ENCODE data around the gene RBM15. TPM values are rescaled to one million over a fixed set of nuclear protein-coding genes. Genes with fewer than 3 reads are reported as not detected.

Gene RBM15
- total and polyA plus RNA-seq, 5 donors from 2014 or later: 7.5 to 53.3 (median 12.1) TPM

DNA sequence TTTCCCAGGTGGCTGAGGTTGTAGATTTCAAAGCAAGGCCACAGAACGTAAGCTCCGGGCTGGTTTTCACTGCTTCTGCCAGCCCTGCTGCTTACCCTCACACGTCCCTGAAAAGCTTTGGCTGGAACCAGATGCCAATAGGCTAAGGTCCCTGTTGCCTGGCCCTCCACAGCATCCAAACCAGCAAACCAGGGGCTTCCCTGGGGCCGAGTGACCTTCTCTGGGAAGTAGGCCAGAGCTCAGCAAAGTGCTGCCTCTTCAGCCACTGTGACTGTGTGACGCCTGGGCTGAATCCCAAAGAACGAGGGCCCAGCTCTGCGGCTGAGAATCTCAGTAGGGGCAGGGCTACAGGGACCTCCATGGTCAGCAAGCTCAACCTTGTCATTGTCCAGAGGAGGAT lies 28.9 kb upstream of the RBM15 start:
- Mint-ChIP-seq H3K9me3 (no peaks in the 10 kb centered on the region), H3K27me3 (no peaks in the 10 kb centered on the region), H3K4me1 (peaks cover 0 to 2% (median 1%) of the 10 kb centered on the region in 4 donors), H3K4me3 (no peak overlapping the region), H3K27ac (no peak overlapping the region), H3K36me3 (no peaks in the 10 kb centered on the region)
- Histone ChIP-seq H3K36me3 (ENCODE audit: control insufficient read depth, insufficient read depth, low read length) (no peaks in the 10 kb centered on the region), H3K4me3 (ENCODE audit: low read depth, low read length) (no peak overlapping the region), H3K27ac (ENCODE audit: insufficient read depth, low read length, poor library complexity, severe bottlenecking) (no peak overlapping the region), H3K27me3 (ENCODE audit: control insufficient read depth, insufficient read depth, low read length) (no peaks in the 10 kb centered on the region), H3K9me3 (ENCODE audit: control insufficient read depth in 2 of 2, low read length in 2 of 2) (no peaks in the 10 kb centered on the region), H3K4me1 (ENCODE audit: control insufficient read depth, insufficient read depth, low read length, poor library complexity, severe bottlenecking) (no peaks in the 10 kb centered on the region)
- no peak for DNase-seq
- no peak for ATAC-seq (ENCODE audit: low read depth in 2 of 2)

- no peak overlapping the region for H3K4me3 ChIP-seq (ENCODE audit: low read depth, low read length)
- Mint-ChIP-seq H3K36me3 (no peaks in the 10 kb centered on the region), H3K4me3 (no peak overlapping the region), H3K27ac (peak overlapping the region in 1 of 3 donors; percentile 44), H3K4me1 (peaks cover 0 to 2% (median 1%) of the 10 kb centered on the region in 4 donors), H3K9me3 (no peaks in the 10 kb centered on the region), H3K27me3 (no peaks in the 10 kb centered on the region)
- no peaks in the 10 kb centered on the region for H3K9me3 ChIP-seq (ENCODE audit: control insufficient read depth in 2 of 2, low read length in 2 of 2)
- H3K27ac ChIP-seq (ENCODE audit: insufficient read depth, low read length, poor library complexity, severe bottlenecking): no peak overlapping the region
- DNase-seq: peak; percentile 60 to 73 (median 71)
- no peaks in the 10 kb centered on the region for H3K4me1 ChIP-seq (ENCODE audit: control insufficient read depth, insufficient read depth, low read length, poor library complexity, severe bottlenecking)
- peak; percentile 85 to 90 for ATAC-seq (ENCODE audit: low read depth in 2 of 2)
- H3K36me3 ChIP-seq (ENCODE audit: control insufficient read depth, insufficient read depth, low read length): no peaks in the 10 kb centered on the region
- H3K27me3 ChIP-seq (ENCODE audit: control insufficient read depth, insufficient read depth, low read length): no peaks in the 10 kb centered on the region
Measured at GRCh38 chr1:110312188-110313121, 26.7 kb upstream of the RBM15 start.

DNA sequence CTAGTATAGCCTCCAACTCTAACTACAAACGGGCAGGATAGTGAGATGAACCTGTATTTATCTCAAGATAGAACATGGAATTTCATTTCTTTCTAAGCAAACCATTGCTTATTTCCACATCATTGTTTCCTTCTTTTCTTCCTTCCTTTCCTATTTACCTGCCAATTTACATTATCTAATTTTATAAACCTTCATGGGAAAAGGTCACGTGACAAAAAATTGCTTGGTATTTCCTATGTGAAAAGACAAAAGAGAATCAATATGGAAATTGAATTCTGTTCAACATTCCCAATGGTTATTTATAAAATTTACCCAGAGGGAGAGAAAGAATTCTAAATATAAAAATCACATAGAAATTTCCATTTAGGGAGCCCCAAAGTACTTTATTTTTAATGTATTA lies 22.4 kb upstream of the RBM15 start:
- Histone ChIP-seq H3K36me3 (ENCODE audit: control insufficient read depth, insufficient read depth, low read length) (no peaks in the 10 kb centered on the region), H3K4me1 (ENCODE audit: control insufficient read depth, insufficient read depth, low read length, poor library complexity, severe bottlenecking) (no peaks in the 10 kb centered on the region), H3K9me3 (ENCODE audit: control insufficient read depth in 2 of 2, low read length in 2 of 2) (no peaks in the 10 kb centered on the region), H3K27me3 (ENCODE audit: control insufficient read depth, insufficient read depth, low read length) (no peaks in the 10 kb centered on the region), H3K4me3 (ENCODE audit: low read depth, low read length) (no peak overlapping the region), H3K27ac (ENCODE audit: insufficient read depth, low read length, poor library complexity, severe bottlenecking) (no peak overlapping the region)
- Mint-ChIP-seq H3K27me3 (no peaks in the 10 kb centered on the region), H3K27ac (no peak overlapping the region), H3K4me1 (peaks cover 0 to 2% (median 1%) of the 10 kb centered on the region in 4 donors), H3K36me3 (peaks cover 3% of the 10 kb centered on the region), H3K4me3 (no peak overlapping the region), H3K9me3 (peaks cover 0 to 2% (median 0%) of the 10 kb centered on the region in 7 donors)
- no peak for DNase-seq
- ATAC-seq (ENCODE audit: low read depth in 2 of 2): no peak

DNA sequence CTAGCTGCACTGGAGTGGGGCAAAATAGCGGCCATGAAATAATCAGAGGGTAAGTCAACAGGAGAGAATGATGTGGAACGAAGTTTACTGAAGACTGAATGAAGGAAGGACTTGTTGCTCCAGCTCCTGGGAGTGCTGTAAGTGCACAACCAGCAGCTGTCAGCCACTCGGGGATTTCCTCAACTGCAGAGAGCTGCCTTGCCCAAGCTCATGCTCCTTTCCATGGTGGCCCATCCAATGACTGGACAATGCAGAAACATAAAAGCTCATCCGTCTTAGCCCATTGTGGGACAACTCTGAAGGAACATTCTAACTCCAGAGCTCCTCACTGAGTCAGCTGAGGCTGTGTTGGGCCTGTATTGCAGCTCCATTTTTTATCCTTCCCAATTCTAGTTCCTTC lies 21.1 kb upstream of the RBM15 start:
- no peaks in the 10 kb centered on the region for H3K4me1 ChIP-seq (ENCODE audit: control insufficient read depth, insufficient read depth, low read length, poor library complexity, severe bottlenecking)
- no peaks in the 10 kb centered on the region for H3K4me1 Mint-ChIP-seq
- no peak overlapping the region for H3K4me3 Mint-ChIP-seq
- no peaks in the 10 kb centered on the region for H3K27me3 Mint-ChIP-seq
- H3K27ac Mint-ChIP-seq: no peak overlapping the region
- no peak overlapping the region for H3K27ac ChIP-seq (ENCODE audit: insufficient read depth, low read length, poor library complexity, severe bottlenecking)
- no peaks in the 10 kb centered on the region for H3K27me3 ChIP-seq (ENCODE audit: control insufficient read depth, insufficient read depth, low read length)
- peaks cover 0 to 2% (median 0%) of the 10 kb centered on the region in 7 donors for H3K9me3 Mint-ChIP-seq
- H3K4me3 ChIP-seq (ENCODE audit: low read depth, low read length): no peak overlapping the region
- DNase-seq (no peak), ATAC-seq (ENCODE audit: low read depth in 2 of 2) (no peak)
- H3K36me3 Mint-ChIP-seq: peaks cover 3% of the 10 kb centered on the region
- H3K9me3 ChIP-seq (ENCODE audit: control insufficient read depth in 2 of 2, low read length in 2 of 2): no peaks in the 10 kb centered on the region
- no peaks in the 10 kb centered on the region for H3K36me3 ChIP-seq (ENCODE audit: control insufficient read depth, insufficient read depth, low read length)

DNA sequence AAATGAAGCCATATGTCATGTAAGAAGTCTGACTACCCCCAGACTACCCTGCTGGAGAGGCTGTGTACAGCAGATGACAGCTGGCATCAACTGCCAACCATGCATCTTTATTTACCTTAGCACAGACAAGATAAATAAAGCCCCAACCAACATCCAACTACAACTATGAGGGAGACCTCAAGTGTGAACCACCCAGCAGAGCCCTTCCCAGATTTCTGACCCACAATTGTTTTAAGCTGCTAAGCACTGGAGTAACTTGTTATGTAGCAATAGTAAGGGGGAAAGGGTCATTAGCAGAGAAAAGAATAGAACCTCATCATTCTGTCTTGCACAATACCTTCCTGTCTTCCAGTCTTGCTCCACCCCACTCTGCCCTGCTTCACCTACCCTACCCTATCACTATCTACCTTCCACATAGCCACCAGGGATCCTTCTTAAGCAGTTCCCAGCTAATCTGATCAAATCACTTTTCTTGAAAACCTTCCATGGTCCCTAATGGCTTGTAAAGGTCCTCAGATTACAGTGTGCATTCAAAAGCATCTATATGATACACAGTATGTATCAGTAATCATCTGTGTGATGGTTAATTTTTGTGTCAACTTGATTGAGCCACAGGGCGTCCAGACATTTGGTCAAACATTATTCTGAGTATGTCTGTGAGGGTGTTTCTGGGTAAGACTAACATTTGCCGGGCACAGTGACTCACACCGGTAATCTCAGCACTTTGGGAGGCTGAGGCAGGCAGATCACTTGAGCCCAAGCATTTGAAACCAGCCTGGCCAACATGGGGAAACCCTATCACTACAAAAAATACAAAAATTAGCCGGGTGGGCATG lies 19.6 kb upstream of the RBM15 start:
- H3K4me3 Mint-ChIP-seq: no peak overlapping the region
- H3K9me3 Mint-ChIP-seq: peaks cover 0 to 2% (median 0%) of the 10 kb centered on the region in 7 donors
- no peaks in the 10 kb centered on the region for H3K4me1 Mint-ChIP-seq
- no peaks in the 10 kb centered on the region for H3K27me3 ChIP-seq (ENCODE audit: control insufficient read depth, insufficient read depth, low read length)
- no peaks in the 10 kb centered on the region for H3K27me3 Mint-ChIP-seq
- no peak overlapping the region for H3K27ac ChIP-seq (ENCODE audit: insufficient read depth, low read length, poor library complexity, severe bottlenecking)
- H3K9me3 ChIP-seq (ENCODE audit: control insufficient read depth in 2 of 2, low read length in 2 of 2): no peaks in the 10 kb centered on the region
- H3K27ac Mint-ChIP-seq: no peak overlapping the region
- H3K36me3 ChIP-seq (ENCODE audit: control insufficient read depth, insufficient read depth, low read length): no peaks in the 10 kb centered on the region
- no peaks in the 10 kb centered on the region for H3K4me1 ChIP-seq (ENCODE audit: control insufficient read depth, insufficient read depth, low read length, poor library complexity, severe bottlenecking)
- ATAC-seq (ENCODE audit: low read depth in 2 of 2): no peak
- peaks cover 3% of the 10 kb centered on the region for H3K36me3 Mint-ChIP-seq
- DNase-seq: no peak
- no peak overlapping the region for H3K4me3 ChIP-seq (ENCODE audit: low read depth, low read length)

GRCh38 chr1:110320168-110320518 lies 19.0 kb upstream of the RBM15 start:
- no peaks in the 10 kb centered on the region for H3K27me3 Mint-ChIP-seq
- H3K4me3 Mint-ChIP-seq: no peak overlapping the region
- H3K27ac ChIP-seq (ENCODE audit: insufficient read depth, low read length, poor library complexity, severe bottlenecking): no peak overlapping the region
- ATAC-seq (ENCODE audit: low read depth in 2 of 2) (no peak), DNase-seq (no peak)
- H3K27me3 ChIP-seq (ENCODE audit: control insufficient read depth, insufficient read depth, low read length): no peaks in the 10 kb centered on the region
- peaks cover 3% of the 10 kb centered on the region for H3K36me3 Mint-ChIP-seq
- H3K9me3 ChIP-seq (ENCODE audit: control insufficient read depth in 2 of 2, low read length in 2 of 2): no peaks in the 10 kb centered on the region
- no peaks in the 10 kb centered on the region for H3K36me3 ChIP-seq (ENCODE audit: control insufficient read depth, insufficient read depth, low read length)
- H3K9me3 Mint-ChIP-seq: peaks cover 0 to 2% (median 0%) of the 10 kb centered on the region in 7 donors
- H3K4me3 ChIP-seq (ENCODE audit: low read depth, low read length): no peak overlapping the region
- no peaks in the 10 kb centered on the region for H3K4me1 Mint-ChIP-seq
- no peak overlapping the region for H3K27ac Mint-ChIP-seq
- no peaks in the 10 kb centered on the region for H3K4me1 ChIP-seq (ENCODE audit: control insufficient read depth, insufficient read depth, low read length, poor library complexity, severe bottlenecking)

GRCh38 chr1:110321045-110321444 lies 18.1 kb upstream of the RBM15 start:
- no peak overlapping the region for H3K4me3 Mint-ChIP-seq
- H3K4me1 ChIP-seq (ENCODE audit: control insufficient read depth, insufficient read depth, low read length, poor library complexity, severe bottlenecking): no peaks in the 10 kb centered on the region
- no peak overlapping the region for H3K27ac Mint-ChIP-seq
- no peak overlapping the region for H3K4me3 ChIP-seq (ENCODE audit: low read depth, low read length)
- H3K27me3 ChIP-seq (ENCODE audit: control insufficient read depth, insufficient read depth, low read length): no peaks in the 10 kb centered on the region
- H3K36me3 Mint-ChIP-seq: peaks cover 3% of the 10 kb centered on the region
- DNase-seq (no peak), ATAC-seq (ENCODE audit: low read depth in 2 of 2) (no peak)
- H3K9me3 Mint-ChIP-seq: peaks cover 0 to 2% (median 0%) of the 10 kb centered on the region in 7 donors
- H3K9me3 ChIP-seq (ENCODE audit: control insufficient read depth in 2 of 2, low read length in 2 of 2): no peaks in the 10 kb centered on the region
- H3K4me1 Mint-ChIP-seq: no peaks in the 10 kb centered on the region
- H3K27ac ChIP-seq (ENCODE audit: insufficient read depth, low read length, poor library complexity, severe bottlenecking): no peak overlapping the region
- no peaks in the 10 kb centered on the region for H3K36me3 ChIP-seq (ENCODE audit: control insufficient read depth, insufficient read depth, low read length)
- no peaks in the 10 kb centered on the region for H3K27me3 Mint-ChIP-seq

Measured in CD4-positive, CD25-positive, alpha-beta regulatory T cell (primary cell).